Esophagus squamous epithelium (tissue), 5 donors: ENCODE measurements around the gene CACHD1. TPM values are rescaled to one million over a fixed set of nuclear protein-coding genes. Genes with fewer than 3 reads are reported as not detected.

Experiments used
- DNase-seq: peaks from one replicate; lab custom pipeline; 2025; lab: John Stamatoyannopoulos, UW
- H3K27ac ChIP-seq, 4 donors: fragments of 200-600 bp; sonication (generic); one replicate each; pipeline ENCODE4 v1.5.1; 2016 to 2019; ENCODE audit warnings: mild to moderate bottlenecking in 1 of 4
- H3K27me3 ChIP-seq, 4 donors: fragments of 200-600 bp; sonication (generic); 1 replicate in 3 of 4; 2 replicates in 1 of 4; pipeline versions ENCODE4 v1.5.1 to v1.6.0; 2017 to 2021; ENCODE audit warnings: antibody characterized with exemption in 1 of 4
- H3K36me3 ChIP-seq, 3 donors: fragments of 200-600 bp; sonication (generic); one replicate each; pipeline ENCODE4 v1.5.1; 2016 to 2019
- H3K4me1 ChIP-seq, 3 donors: fragments of 200-600 bp; sonication (generic); one replicate each; pipeline ENCODE4 v1.5.1; 2017 to 2019
- H3K4me3 ChIP-seq, 4 donors: fragments of 200-600 bp; sonication (generic); 1 replicate in 3 of 4; 2 replicates in 1 of 4; pipeline ENCODE4 v1.5.1; 2016 to 2019; ENCODE audit warnings: mild to moderate bottlenecking in 2 of 4, moderate library complexity in 1 of 4
- H3K9me3 ChIP-seq, 3 donors: fragments of 200-600 bp; sonication (generic); one replicate each; pipeline ENCODE4 v1.5.1; 2016 to 2019
- CTCF ChIP-seq, 6 experiments: fragments of 450-650 bp in 4 of 6; fragments of 200-600 bp in 2 of 6; sonication (generic) in 2 of 6; IDR thresholded peaks; one replicate each; pipeline ENCODE4 v1.5.1; 2016 to 2019; ENCODE audit warnings: antibody characterized with exemption in 6 of 6, mild to moderate bottlenecking in 4 of 6, moderate library complexity in 4 of 6
- POLR2A ChIP-seq, 4 donors: fragments of 450-650 bp; IDR thresholded peaks; one replicate each; pipeline ENCODE4 v1.6.1; 2017; ENCODE audit warnings: antibody characterized with exemption in 4 of 4, mild to moderate bottlenecking in 4 of 4, moderate library complexity in 3 of 4
- WGBS, 2 donors: methylation state at CpG; one replicate each; pipeline ENCODE4 v1.1.5; 2018; 5-methylcytosine and 5-hydroxymethylcytosine counted together
- intact Hi-C: fragments of 100-400 bp; cut with DNase I; formaldehyde crosslinking; loops from one replicate; pipeline ENCODE4 v1.15.0; 2022
- total RNA-seq, 4 donors: library from RNA; depleted of rRNA; stranded (reverse); fragments of >200 nt; gene quantifications; one replicate each; pipeline ENCODE4 v1.1.0, GENCODE V29; 2016
- donor health status: DM: yes; HTN: yes; CAD: no.

Gene CACHD1
- total RNA-seq, 4 donors from 2014 or later: 1.9 to 14.5 (median 4.1) TPM

- no peaks in the 10 kb centered on the region for H3K4me1 ChIP-seq
- H3K27me3 ChIP-seq: no peaks in the 10 kb centered on the region
- H3K27ac ChIP-seq: no peak overlapping the region
- peaks cover 0 to 5% (median 0%) of the 10 kb centered on the region in 3 donors for H3K36me3 ChIP-seq
- H3K4me3 ChIP-seq: no peak overlapping the region
- H3K9me3 ChIP-seq: no peaks in the 10 kb centered on the region
- intact Hi-C loops: no loop called here
- no peak for TF ChIP-seq CTCF (IDR thresholded peaks at IDR 0.05)
- TF ChIP-seq POLR2A (IDR thresholded peaks at IDR 0.05): no peak
- no peak for DNase-seq
Observed at GRCh38 chr1:64588876-64589275, 118.9 kb downstream of the CACHD1 start.

GRCh38 chr1:64590316-64590715, 120.4 kb downstream of the CACHD1 start:
- 68 to 82% methylated on average over 1 of the region's 1 CpG for WGBS, 2 donors
- Histone ChIP-seq H3K4me3 (no peak overlapping the region), H3K9me3 (no peaks in the 10 kb centered on the region), H3K4me1 (no peaks in the 10 kb centered on the region), H3K36me3 (no peaks in the 10 kb centered on the region), H3K27ac (no peak overlapping the region), H3K27me3 (no peaks in the 10 kb centered on the region)
- TF ChIP-seq CTCF (IDR thresholded peaks at IDR 0.05) (no peak), POLR2A (IDR thresholded peaks at IDR 0.05) (no peak)
- DNase-seq: no peak
- intact Hi-C loops: no loop called here

GRCh38 chr1:64594446-64594845, 124.5 kb downstream of the CACHD1 start:
- Histone ChIP-seq H3K4me3 (no peak overlapping the region), H3K4me1 (peaks cover 0 to 13% (median 0%) of the 10 kb centered on the region in 3 donors), H3K27ac (no peak overlapping the region), H3K9me3 (no peaks in the 10 kb centered on the region), H3K36me3 (no peaks in the 10 kb centered on the region), H3K27me3 (no peaks in the 10 kb centered on the region)
- no peak for DNase-seq
- 85 to 90% methylated on average over 4 of the region's 4 CpGs for WGBS, 2 donors
- TF ChIP-seq CTCF (IDR thresholded peaks at IDR 0.05) (no peak), POLR2A (IDR thresholded peaks at IDR 0.05) (no peak)
- intact Hi-C loops: no loop called here

GRCh38 chr1:64595871-64596515, 126.1 kb downstream of the CACHD1 start:
- Histone ChIP-seq H3K4me3 (no peak overlapping the region), H3K36me3 (no peaks in the 10 kb centered on the region), H3K4me1 (peaks cover 0 to 13% (median 0%) of the 10 kb centered on the region in 3 donors), H3K27me3 (no peaks in the 10 kb centered on the region), H3K27ac (no peak overlapping the region), H3K9me3 (no peaks in the 10 kb centered on the region)
- WGBS, 2 donors: 68 to 77% methylated on average over 5 of the region's 5 CpGs
- TF ChIP-seq POLR2A (IDR thresholded peaks at IDR 0.05): no peak
- TF ChIP-seq CTCF (IDR thresholded peaks at IDR 0.05): no peak
- no peak for DNase-seq
- intact Hi-C loops: no loop called here

GRCh38 chr1:64597113-64597512, 127.2 kb downstream of the CACHD1 start:
- WGBS, 2 donors: 66 to 80% methylated on average over 4 of the region's 4 CpGs
- no peaks in the 10 kb centered on the region for H3K27me3 ChIP-seq
- no peak for DNase-seq
- no peak overlapping the region for H3K27ac ChIP-seq
- no peaks in the 10 kb centered on the region for H3K36me3 ChIP-seq
- TF ChIP-seq POLR2A (IDR thresholded peaks at IDR 0.05) (no peak), CTCF (IDR thresholded peaks at IDR 0.05) (no peak)
- intact Hi-C loops: no loop called here
- H3K4me3 ChIP-seq: no peak overlapping the region
- peaks cover 0 to 13% (median 0%) of the 10 kb centered on the region in 3 donors for H3K4me1 ChIP-seq
- no peaks in the 10 kb centered on the region for H3K9me3 ChIP-seq
